ENCODE results near the gene TMEM63A. TPM values are rescaled to one million over a fixed set of nuclear protein-coding genes. Genes with fewer than 3 reads are reported as not detected.

The TMEM63A gene
- total RNA-seq, 4 donors from 2014 or later = 11.2 to 125 (median 63.8) TPM

DNA sequence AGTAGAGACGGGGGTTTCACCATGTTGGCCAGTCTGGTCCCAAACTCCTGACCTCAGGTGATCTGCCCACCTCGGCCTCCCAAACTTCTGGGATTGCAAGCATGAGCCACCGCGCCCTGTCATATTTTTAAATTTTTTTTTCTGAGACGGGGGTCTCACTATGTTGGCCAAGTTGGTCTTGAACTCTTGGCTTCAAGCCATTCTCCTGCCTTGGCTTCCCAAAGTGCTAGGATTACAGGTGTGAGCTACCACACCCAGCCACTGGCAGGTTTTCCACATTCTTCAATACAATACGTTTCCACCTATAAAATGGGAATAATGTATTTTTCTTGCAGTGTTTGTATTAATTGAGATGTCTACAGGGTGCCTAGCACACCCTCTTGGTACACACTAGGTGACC, 10.1 kb upstream of the TMEM63A start:
- intact Hi-C loops (cut with DNase I; ENCODE audit: low total_unique reads) = no loop called here
- TF ChIP-seq, protein P1, sequence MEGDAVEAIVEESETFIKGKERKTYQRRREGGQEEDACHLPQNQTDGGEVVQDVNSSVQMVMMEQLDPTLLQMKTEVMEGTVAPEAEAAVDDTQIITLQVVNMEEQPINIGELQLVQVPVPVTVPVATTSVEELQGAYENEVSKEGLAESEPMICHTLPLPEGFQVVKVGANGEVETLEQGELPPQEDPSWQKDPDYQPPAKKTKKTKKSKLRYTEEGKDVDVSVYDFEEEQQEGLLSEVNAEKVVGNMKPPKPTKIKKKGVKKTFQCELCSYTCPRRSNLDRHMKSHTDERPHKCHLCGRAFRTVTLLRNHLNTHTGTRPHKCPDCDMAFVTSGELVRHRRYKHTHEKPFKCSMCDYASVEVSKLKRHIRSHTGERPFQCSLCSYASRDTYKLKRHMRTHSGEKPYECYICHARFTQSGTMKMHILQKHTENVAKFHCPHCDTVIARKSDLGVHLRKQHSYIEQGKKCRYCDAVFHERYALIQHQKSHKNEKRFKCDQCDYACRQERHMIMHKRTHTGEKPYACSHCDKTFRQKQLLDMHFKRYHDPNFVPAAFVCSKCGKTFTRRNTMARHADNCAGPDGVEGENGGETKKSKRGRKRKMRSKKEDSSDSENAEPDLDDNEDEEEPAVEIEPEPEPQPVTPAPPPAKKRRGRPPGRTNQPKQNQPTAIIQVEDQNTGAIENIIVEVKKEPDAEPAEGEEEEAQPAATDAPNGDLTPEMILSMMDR (IDR thresholded peaks at IDR 0.05) = no peak
- no peak for TF ChIP-seq POLR2A (IDR thresholded peaks at IDR 0.05)
- no peaks in the 10 kb centered on the region for H3K36me3 ChIP-seq
- DNase-seq = no peak
- H3K4me3 ChIP-seq = no peak overlapping the region
- no peaks in the 10 kb centered on the region for H3K4me1 ChIP-seq
- no peak overlapping the region for H3K27ac ChIP-seq
- no peaks in the 10 kb centered on the region for H3K9me3 ChIP-seq
- no peaks in the 10 kb centered on the region for H3K27me3 ChIP-seq

DNA sequence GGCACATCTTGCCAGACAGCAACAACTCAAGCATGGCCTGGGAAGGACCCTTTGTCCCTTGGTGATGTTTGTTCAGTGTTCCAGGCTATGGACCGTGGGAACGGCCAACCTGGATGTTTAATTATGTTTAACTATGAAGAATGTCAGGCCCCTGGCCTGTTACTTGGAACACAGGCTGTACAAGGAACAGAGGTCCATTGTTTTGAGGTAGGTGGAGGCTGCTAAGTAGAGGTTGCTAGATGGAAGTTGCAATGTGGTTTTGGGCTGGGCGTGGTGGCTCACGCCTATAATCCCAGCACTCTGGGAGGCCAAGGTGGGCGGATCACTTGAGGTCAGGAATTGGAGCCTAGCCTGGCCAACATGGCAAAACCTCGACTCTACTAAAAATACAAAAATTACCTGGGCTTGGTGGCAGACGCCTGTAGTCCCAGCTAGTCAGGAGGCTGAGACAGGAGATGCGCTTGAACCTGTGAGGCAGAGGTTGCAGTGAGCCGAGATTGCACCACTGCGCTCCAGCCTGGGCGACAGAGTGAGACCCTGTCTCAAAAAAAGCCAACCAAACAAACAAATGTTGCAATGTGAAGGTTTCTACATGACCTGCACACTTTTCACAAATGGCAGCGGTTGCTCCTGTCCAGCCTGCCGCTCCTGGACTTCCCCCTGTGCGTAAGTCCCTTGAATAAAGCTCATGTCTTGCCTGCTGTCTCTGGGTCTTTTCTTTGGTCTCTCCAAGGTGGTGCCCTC, 9.2 kb upstream of the TMEM63A start:
- H3K27ac ChIP-seq = no peak overlapping the region
- TF ChIP-seq POLR2A (IDR thresholded peaks at IDR 0.05) = no peak
- TF ChIP-seq, protein P1 (IDR thresholded peaks at IDR 0.05) = no peak
- H3K27me3 ChIP-seq = no peaks in the 10 kb centered on the region
- intact Hi-C loops (cut with DNase I; ENCODE audit: low total_unique reads) = no loop called here
- no peak for DNase-seq
- H3K4me3 ChIP-seq = no peak overlapping the region
- H3K4me1 ChIP-seq = no peaks in the 10 kb centered on the region
- no peaks in the 10 kb centered on the region for H3K9me3 ChIP-seq
- no peaks in the 10 kb centered on the region for H3K36me3 ChIP-seq

DNA sequence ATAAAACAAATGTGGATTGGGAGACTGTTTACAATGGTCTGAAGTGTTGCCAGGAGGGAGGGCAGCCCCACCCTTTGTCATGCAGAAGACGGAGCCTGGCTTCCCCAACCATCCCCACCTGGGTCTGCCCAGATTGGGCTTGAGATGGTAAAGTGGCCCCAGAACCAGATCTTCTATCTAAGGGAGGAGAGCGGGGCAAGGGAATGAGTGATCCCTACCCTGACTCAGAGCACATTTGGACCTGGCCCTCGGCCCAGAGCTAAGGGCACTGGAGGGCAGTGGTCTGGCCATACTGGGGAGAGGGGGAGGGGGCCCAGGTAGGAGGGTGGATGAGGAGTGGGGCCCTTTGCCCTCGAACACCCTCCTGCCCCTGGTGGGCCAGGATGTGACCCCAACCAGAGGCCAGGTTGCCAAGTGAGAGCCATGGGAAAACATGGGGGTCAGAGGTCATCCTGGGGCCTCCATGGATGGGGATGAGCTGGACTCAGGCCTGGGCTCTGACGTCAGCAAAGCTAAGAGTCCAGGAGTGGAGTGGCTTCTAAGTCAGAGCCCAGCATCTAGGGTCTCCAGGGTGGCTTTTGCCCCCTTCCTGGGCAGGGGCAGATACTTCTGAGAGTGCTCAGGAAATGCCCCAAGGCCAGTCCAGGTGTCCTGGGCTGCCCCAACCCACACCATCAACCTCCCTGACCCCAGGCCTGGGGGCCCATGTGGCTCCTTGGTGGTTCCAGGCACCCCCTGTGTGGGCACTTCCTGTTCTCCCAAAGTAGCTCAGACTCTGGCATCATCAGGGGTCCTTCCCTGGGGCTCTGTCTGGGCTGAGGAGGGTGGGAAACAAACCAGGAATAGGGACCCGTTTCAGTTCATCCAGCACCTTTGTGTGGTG, 8.4 kb upstream of the TMEM63A start:
- Histone ChIP-seq H3K9me3 (no peaks in the 10 kb centered on the region), H3K4me3 (no peak overlapping the region), H3K36me3 (no peaks in the 10 kb centered on the region), H3K27ac (no peak overlapping the region), H3K27me3 (no peaks in the 10 kb centered on the region), H3K4me1 (no peaks in the 10 kb centered on the region)
- DNase-seq = no peak
- intact Hi-C loops (cut with DNase I; ENCODE audit: low total_unique reads) = no loop called here
- no peak for TF ChIP-seq POLR2A (IDR thresholded peaks at IDR 0.05)
- TF ChIP-seq, protein P1 (IDR thresholded peaks at IDR 0.05) = no peak

DNA sequence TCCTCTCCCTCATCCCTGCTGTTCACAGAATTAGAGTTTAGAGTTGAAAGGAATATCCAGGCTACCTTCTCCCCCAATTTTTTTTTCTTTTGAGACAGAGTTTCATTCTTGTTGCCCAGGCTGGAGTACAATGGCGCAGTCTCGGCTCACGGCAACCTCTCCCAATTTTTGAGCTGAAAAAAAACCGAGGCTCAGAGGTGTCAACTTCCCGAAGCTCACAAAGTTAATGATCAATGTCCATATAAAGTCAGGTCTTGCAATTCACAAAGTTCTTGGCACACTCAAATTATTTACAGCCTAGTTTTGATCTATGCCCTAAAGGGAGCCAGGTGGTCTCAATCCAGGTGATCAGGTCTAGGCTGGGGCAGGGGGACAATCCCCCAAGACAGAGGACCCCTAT, 7.6 kb upstream of the TMEM63A start:
- no peak overlapping the region for H3K4me3 ChIP-seq
- TF ChIP-seq, protein P1 (IDR thresholded peaks at IDR 0.05) = no peak
- TF ChIP-seq POLR2A (IDR thresholded peaks at IDR 0.05) = no peak
- no peaks in the 10 kb centered on the region for H3K27me3 ChIP-seq
- intact Hi-C loops (cut with DNase I; ENCODE audit: low total_unique reads) = no loop called here
- DNase-seq = no peak
- no peak overlapping the region for H3K27ac ChIP-seq
- H3K4me1 ChIP-seq = no peaks in the 10 kb centered on the region
- no peaks in the 10 kb centered on the region for H3K9me3 ChIP-seq
- no peaks in the 10 kb centered on the region for H3K36me3 ChIP-seq

Measured in uterus (tissue), 4 donors.